Esophagus squamous epithelium (tissue), 5 donors: ENCODE measurements around the gene CELF4. TPM values are rescaled to one million over a fixed set of nuclear protein-coding genes. Genes with fewer than 3 reads are reported as not detected.

Experiments used
- DNase-seq: peaks from one replicate; lab custom pipeline; 2025; lab: John Stamatoyannopoulos, UW
- H3K27ac ChIP-seq, 4 donors: fragments of 200-600 bp; sonication (generic); one replicate each; pipeline ENCODE4 v1.5.1; 2016 to 2019; ENCODE audit warnings: mild to moderate bottlenecking in 1 of 4
- H3K27me3 ChIP-seq, 4 donors: fragments of 200-600 bp; sonication (generic); 1 replicate in 3 of 4; 2 replicates in 1 of 4; pipeline versions ENCODE4 v1.5.1 to v1.6.0; 2017 to 2021; ENCODE audit warnings: antibody characterized with exemption in 1 of 4
- H3K36me3 ChIP-seq, 3 donors: fragments of 200-600 bp; sonication (generic); one replicate each; pipeline ENCODE4 v1.5.1; 2016 to 2019
- H3K4me1 ChIP-seq, 3 donors: fragments of 200-600 bp; sonication (generic); one replicate each; pipeline ENCODE4 v1.5.1; 2017 to 2019
- H3K4me3 ChIP-seq, 4 donors: fragments of 200-600 bp; sonication (generic); 1 replicate in 3 of 4; 2 replicates in 1 of 4; pipeline ENCODE4 v1.5.1; 2016 to 2019; ENCODE audit warnings: mild to moderate bottlenecking in 2 of 4, moderate library complexity in 1 of 4
- H3K9me3 ChIP-seq, 3 donors: fragments of 200-600 bp; sonication (generic); one replicate each; pipeline ENCODE4 v1.5.1; 2016 to 2019
- CTCF ChIP-seq, 6 experiments: fragments of 450-650 bp in 4 of 6; fragments of 200-600 bp in 2 of 6; sonication (generic) in 2 of 6; IDR thresholded peaks; one replicate each; pipeline ENCODE4 v1.5.1; 2016 to 2019; ENCODE audit warnings: antibody characterized with exemption in 6 of 6, mild to moderate bottlenecking in 4 of 6, moderate library complexity in 4 of 6
- POLR2A ChIP-seq, 4 donors: fragments of 450-650 bp; IDR thresholded peaks; one replicate each; pipeline ENCODE4 v1.6.1; 2017; ENCODE audit warnings: antibody characterized with exemption in 4 of 4, mild to moderate bottlenecking in 4 of 4, moderate library complexity in 3 of 4
- WGBS, 2 donors: methylation state at CpG; one replicate each; pipeline ENCODE4 v1.1.5; 2018; 5-methylcytosine and 5-hydroxymethylcytosine counted together
- intact Hi-C: fragments of 100-400 bp; cut with DNase I; formaldehyde crosslinking; loops from one replicate; pipeline ENCODE4 v1.15.0; 2022
- total RNA-seq, 4 donors: library from RNA; depleted of rRNA; stranded (reverse); fragments of >200 nt; gene quantifications; one replicate each; pipeline ENCODE4 v1.1.0, GENCODE V29; 2016
- donor health status: DM: yes; HTN: yes; CAD: no.

Gene CELF4
- total RNA-seq, 4 donors from 2014 or later, result not detected

- H3K4me1 ChIP-seq, result no peaks in the 10 kb centered on the region
- H3K36me3 ChIP-seq, result no peaks in the 10 kb centered on the region
- DNase-seq, result no peak
- WGBS, 2 donors, result 37 to 56% methylated on average over 2 to 4 of the region's 5 CpGs
- no peaks in the 10 kb centered on the region for H3K9me3 ChIP-seq
- no peak overlapping the region for H3K4me3 ChIP-seq
- no peak overlapping the region for H3K27ac ChIP-seq
- intact Hi-C loops, result no loop called here
- no peak for TF ChIP-seq POLR2A (IDR thresholded peaks at IDR 0.05)
- TF ChIP-seq CTCF (IDR thresholded peaks at IDR 0.05), result no peak
- H3K27me3 ChIP-seq, result peaks cover 0 to 24% (median 0%) of the 10 kb centered on the region in 4 donors
Observed at GRCh38 chr18:37314534-37314933, 251.1 kb downstream of the CELF4 start.

GRCh38 chr18:37313624-37314023 lies 252.0 kb downstream of the CELF4 start:
- Histone ChIP-seq H3K36me3 (no peaks in the 10 kb centered on the region), H3K4me3 (no peak overlapping the region), H3K4me1 (no peaks in the 10 kb centered on the region), H3K27ac (no peak overlapping the region), H3K27me3 (peaks cover 0 to 16% (median 0%) of the 10 kb centered on the region in 4 donors), H3K9me3 (no peaks in the 10 kb centered on the region)
- DNase-seq, result no peak
- TF ChIP-seq POLR2A (IDR thresholded peaks at IDR 0.05) (no peak), CTCF (IDR thresholded peaks at IDR 0.05) (no peak)
- 55 to 80% methylated on average over 9 of the region's 10 CpGs for WGBS, 2 donors
- intact Hi-C loops, result no loop called here

GRCh38 chr18:37309861-37310260 lies 255.7 kb downstream of the CELF4 start:
- no peak overlapping the region for H3K27ac ChIP-seq
- H3K9me3 ChIP-seq, result no peaks in the 10 kb centered on the region
- H3K4me3 ChIP-seq, result no peak overlapping the region
- no peaks in the 10 kb centered on the region for H3K36me3 ChIP-seq
- H3K4me1 ChIP-seq, result no peaks in the 10 kb centered on the region
- TF ChIP-seq POLR2A (IDR thresholded peaks at IDR 0.05), result no peak
- TF ChIP-seq CTCF (IDR thresholded peaks at IDR 0.05), result no peak
- intact Hi-C loops, result no loop called here
- no peak for DNase-seq
- H3K27me3 ChIP-seq, result peaks cover 0 to 15% (median 0%) of the 10 kb centered on the region in 4 donors
- WGBS, 2 donors, result 73% methylated on average over 3 of the region's 3 CpGs; no CpG with 5 or more reads in 1 of the 2 donors

- Histone ChIP-seq H3K4me3 (no peak overlapping the region), H3K9me3 (no peaks in the 10 kb centered on the region), H3K27me3 (peaks cover 0 to 15% (median 0%) of the 10 kb centered on the region in 4 donors), H3K27ac (no peak overlapping the region), H3K36me3 (no peaks in the 10 kb centered on the region), H3K4me1 (no peaks in the 10 kb centered on the region)
- WGBS, 2 donors, result 0% methylated on average over 1 of the region's 1 CpG
- intact Hi-C loops, result no loop called here
- no peak for TF ChIP-seq POLR2A (IDR thresholded peaks at IDR 0.05)
- TF ChIP-seq CTCF (IDR thresholded peaks at IDR 0.05), result no peak
- DNase-seq, result no peak
Observed at GRCh38 chr18:37309059-37309458, 256.5 kb downstream of the CELF4 start.

- 83 to 84% methylated on average over 7 to 8 of the region's 8 CpGs for WGBS, 2 donors
- no peaks in the 10 kb centered on the region for H3K36me3 ChIP-seq
- no peaks in the 10 kb centered on the region for H3K9me3 ChIP-seq
Observed at GRCh38 chr18:37307181-37307580, 258.4 kb downstream of the CELF4 start.

More at GRCh38 chr18:37307181-37307580, 258.4 kb downstream of the CELF4 start:
- H3K4me1 ChIP-seq, result no peaks in the 10 kb centered on the region
- intact Hi-C loops, result no loop called here
- TF ChIP-seq CTCF (IDR thresholded peaks at IDR 0.05), result no peak
- no peak for TF ChIP-seq POLR2A (IDR thresholded peaks at IDR 0.05)
- H3K27ac ChIP-seq, result no peak overlapping the region
- peaks cover 0 to 15% (median 0%) of the 10 kb centered on the region in 4 donors for H3K27me3 ChIP-seq
- DNase-seq, result no peak
- no peak overlapping the region for H3K4me3 ChIP-seq
